ENCODE data around the gene S1PR4. TPM values are rescaled to one million over a fixed set of nuclear protein-coding genes. Genes with fewer than 3 reads are reported as not detected.

S1PR4 gene
- total RNA-seq (10 to 100 TPM; 70.2 to 73.7 TPM), total RNA-seq (7.5 to 387 (median 122) reads per million in 172 experiments)
- 165 TPM for polyA plus RNA-seq (2013, experiment 1 of 2)
- 128 TPM for polyA plus RNA-seq (2013, experiment 2 of 2)

- Mint-ChIP-seq H3K9me3 (no peaks in the 10 kb centered on the region), H3K4me3 (peak within 1 kb of the TSS; percentile 99), H3K36me3 (ENCODE audit: low read depth) (peaks cover 41% of the 10 kb centered on the region), H3K4me1 (ENCODE audit: low read depth) (peaks cover 38% of the 10 kb centered on the region), H3K27ac (peak within 1 kb of the TSS; percentile 94), H3K27me3 (no peaks in the 10 kb centered on the region)
- peak within 1 kb of the TSS; percentile 95 for H3K4me3 ChIP-seq (ENCODE audit: low read length)
- POLR2A ChIA-PET = interaction anchor here (0.9 to 1.1 kb wide), 4 partner anchors 9 to 376 kb away, joined by 3 to 4 read pairs (median 3); no protein-coding TSS in a partner anchor
- DNase-seq (peak; percentile 49 to 88 (median 76)), ATAC-seq (ENCODE audit: poor library complexity) (peak; percentile 63)
- no peaks in the 10 kb centered on the region for H3K9me3 ChIP-seq (ENCODE audit: control insufficient read depth in 1 of 2, insufficient read depth in 1 of 2, low read length in 2 of 2)
- H3K27ac ChIP-seq (ENCODE audit: low read depth in 1 of 2, low read length in 2 of 2) = peak within 1 kb of the TSS; percentile 84 to 85
- TF ChIP-seq CTCF (IDR thresholded peaks at IDR 0.05) = peak; percentile 46
- no peaks in the 10 kb centered on the region for H3K27me3 ChIP-seq (ENCODE audit: control insufficient read depth in 1 of 2, insufficient read depth in 2 of 2, low read length in 2 of 2)
- intact Hi-C loops (cut with DNase I, micrococcal nuclease) = loop anchor here in 1 of 2 experiments (5.0 kb wide), 1 partner anchor 131 kb away; no protein-coding TSS in a partner anchor
- H3K4me1 ChIP-seq (ENCODE audit: insufficient read depth, low read length) = peaks cover 46% of the 10 kb centered on the region
- H3K36me3 ChIP-seq (ENCODE audit: insufficient read depth, low read length) = peaks cover 22% of the 10 kb centered on the region
- CTCF ChIA-PET = no interaction called here
These were observed at the start of gene S1PR4 for GRCh38 chr19:3178377-3178972. Gene S1PR4 (plus strand): TSS chr19:3178769. CDS start chr19:3178793, 24 bp downstream.

- Mint-ChIP-seq H3K9me3 (no peaks in the 10 kb centered on the region), H3K4me3 (no peak overlapping the region), H3K27me3 (peaks cover 4% of the 10 kb centered on the region), H3K36me3 (ENCODE audit: low read depth) (no peaks in the 10 kb centered on the region), H3K4me1 (ENCODE audit: low read depth) (peaks cover 27% of the 10 kb centered on the region), H3K27ac (no peak overlapping the region)
- no peak overlapping the region for H3K4me3 ChIP-seq (ENCODE audit: low read length)
- no peak overlapping the region for H3K27ac ChIP-seq (ENCODE audit: low read depth in 1 of 2, low read length in 2 of 2)
- peak; percentile 71 for TF ChIP-seq CTCF (IDR thresholded peaks at IDR 0.05)
- ATAC-seq (ENCODE audit: poor library complexity) (no peak), DNase-seq (peak in 4 of 14 experiments; percentile 57 to 69 (median 64))
- peaks cover 31% of the 10 kb centered on the region for H3K4me1 ChIP-seq (ENCODE audit: insufficient read depth, low read length)
- ChIA-PET POLR2A (interaction anchor here (0.8 to 1.2 kb wide), 3 partner anchors 13 to 178 kb away, joined by 3 to 7 read pairs (median 3); no protein-coding TSS in a partner anchor), CTCF (interaction anchor here (0.6 to 1.7 kb wide), 10 partner anchors 16 to 1449 kb away, joined by 3 to 10 read pairs (median 4); no protein-coding TSS in a partner anchor)
- H3K36me3 ChIP-seq (ENCODE audit: insufficient read depth, low read length) = no peaks in the 10 kb centered on the region
- no peaks in the 10 kb centered on the region for H3K27me3 ChIP-seq (ENCODE audit: control insufficient read depth in 1 of 2, insufficient read depth in 2 of 2, low read length in 2 of 2)
- H3K9me3 ChIP-seq (ENCODE audit: control insufficient read depth in 1 of 2, insufficient read depth in 1 of 2, low read length in 2 of 2) = no peaks in the 10 kb centered on the region
- intact Hi-C loops (cut with DNase I, micrococcal nuclease) = loop anchor here (1.0 kb wide), 1 partner anchor 34 kb away; no protein-coding TSS in a partner anchor
These were observed 49.5 kb upstream of the S1PR4 start for GRCh38 chr19:3129112-3129511.

GRCh38 chr19:3131168-3131567 lies 47.4 kb upstream of the S1PR4 start:
- Mint-ChIP-seq H3K36me3 (ENCODE audit: low read depth) (no peaks in the 10 kb centered on the region), H3K27me3 (no peaks in the 10 kb centered on the region), H3K4me1 (ENCODE audit: low read depth) (peaks cover 27% of the 10 kb centered on the region), H3K27ac (peak overlapping the region; percentile 68), H3K9me3 (no peaks in the 10 kb centered on the region), H3K4me3 (peak overlapping the region; percentile 38)
- no peak for ATAC-seq (ENCODE audit: poor library complexity)
- CTCF ChIA-PET = interaction anchor here (1.5 to 1.8 kb wide), 2 partner anchors 23 to 32 kb away, joined by 3 to 8 read pairs; no protein-coding TSS in a partner anchor
- Histone ChIP-seq H3K27me3 (ENCODE audit: control insufficient read depth in 1 of 2, insufficient read depth in 2 of 2, low read length in 2 of 2) (peaks cover 0 to 3% of the 10 kb centered on the region in 2 experiments), H3K4me1 (ENCODE audit: insufficient read depth, low read length) (peaks cover 41% of the 10 kb centered on the region), H3K36me3 (ENCODE audit: insufficient read depth, low read length) (no peaks in the 10 kb centered on the region), H3K4me3 (ENCODE audit: low read length) (no peak overlapping the region), H3K9me3 (ENCODE audit: control insufficient read depth in 1 of 2, insufficient read depth in 1 of 2, low read length in 2 of 2) (no peaks in the 10 kb centered on the region), H3K27ac (ENCODE audit: low read depth in 1 of 2, low read length in 2 of 2) (no peak overlapping the region)
- DNase-seq = peak in 4 of 14 experiments; percentile 36 to 78 (median 45)
- no peak for TF ChIP-seq CTCF (IDR thresholded peaks at IDR 0.05)
- intact Hi-C loops (cut with DNase I, micrococcal nuclease) = no loop called here
- POLR2A ChIA-PET = no interaction called here
